ENCODE results near the gene LAPTM4A.
A peak's percentile ranks its signal among the peaks of the same experiment; 100 is the strongest.

The LAPTM4A gene

GRCh38 chr2:19987936-19988335 lies 63.5 kb downstream of the LAPTM4A start:
- FAIRE-seq (peak; percentile 88), DNase-seq (ENCODE audit: insufficient read length) (no peak)
- TF ChIP-seq TAF1 (IDR thresholded peaks at IDR 0.05; ENCODE audit: borderline replicate concordance, low read depth, low read length) (no peak), POLR2A (IDR thresholded peaks at IDR 0.05; ENCODE audit: low read depth, low read length) (no peak), POLR2AphosphoS5 (IDR thresholded peaks at IDR 0.05; ENCODE audit: low read depth, low read length) (no peak)
